ENCODE results near the gene KANSL1. TPM values are rescaled to one million over a fixed set of nuclear protein-coding genes. Genes with fewer than 3 reads are reported as not detected.
A peak's percentile ranks its signal among the peaks of the same experiment; 100 is the strongest.

The KANSL1 gene
- total RNA-seq, 1 donor from 2014 or later = 122 TPM

- intact Hi-C loops (cut with DNase I) = no loop called here
- Histone ChIP-seq H3K36me3 (no peaks in the 10 kb centered on the region), H3K9me3 (no peaks in the 10 kb centered on the region), H3K27me3 (no peaks in the 10 kb centered on the region), H3K4me1 (peaks cover 1% of the 10 kb centered on the region), H3K4me3 (no peak overlapping the region), H3K27ac (no peak overlapping the region)
- DNase-seq (ENCODE audit: extremely low spot score in 2 of 2) = no peak
- no peak for TF ChIP-seq POLR2A (IDR thresholded peaks at IDR 0.05)
- no peak for TF ChIP-seq POLR2AphosphoS5 (IDR thresholded peaks at IDR 0.05; ENCODE audit: insufficient read depth in 1 of 2, low read depth in 1 of 2)
These were observed 120.2 kb downstream of the KANSL1 start for GRCh38 chr17:46072998-46073397.

DNA sequence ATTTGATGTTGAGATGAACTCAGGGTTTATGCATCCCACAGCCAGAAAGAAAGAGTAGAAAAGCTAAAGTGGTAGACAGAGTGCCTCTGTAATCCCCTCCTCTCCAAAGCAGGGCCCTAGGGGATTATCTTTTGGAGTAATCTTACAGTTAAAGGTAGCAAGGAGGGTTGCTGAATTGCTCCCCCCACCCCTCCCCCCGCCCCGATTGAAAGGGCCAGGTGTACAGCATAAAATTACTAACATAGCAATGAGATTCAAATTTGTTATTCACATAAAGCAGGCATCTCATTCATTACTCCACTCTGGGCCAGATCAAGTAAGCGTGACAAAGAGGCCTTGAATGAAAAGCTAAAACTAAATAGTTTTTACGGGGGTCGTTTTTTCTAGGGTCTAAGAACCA is 121.4 kb downstream of the KANSL1 start:
- no peak for DNase-seq (ENCODE audit: extremely low spot score in 2 of 2)
- no peak for TF ChIP-seq CTCF (IDR thresholded peaks at IDR 0.05)
- TF ChIP-seq POLR2AphosphoS5 (IDR thresholded peaks at IDR 0.05; ENCODE audit: insufficient read depth in 1 of 2, low read depth in 1 of 2) = no peak
- TF ChIP-seq POLR2A (IDR thresholded peaks at IDR 0.05) = no peak
- Histone ChIP-seq H3K4me3 (no peak overlapping the region), H3K27me3 (no peaks in the 10 kb centered on the region), H3K4me1 (no peaks in the 10 kb centered on the region), H3K36me3 (peaks cover 0 to 7% of the 10 kb centered on the region in 2 donors), H3K27ac (no peak overlapping the region), H3K9me3 (no peaks in the 10 kb centered on the region)
- intact Hi-C loops (cut with DNase I) = no loop called here

DNA sequence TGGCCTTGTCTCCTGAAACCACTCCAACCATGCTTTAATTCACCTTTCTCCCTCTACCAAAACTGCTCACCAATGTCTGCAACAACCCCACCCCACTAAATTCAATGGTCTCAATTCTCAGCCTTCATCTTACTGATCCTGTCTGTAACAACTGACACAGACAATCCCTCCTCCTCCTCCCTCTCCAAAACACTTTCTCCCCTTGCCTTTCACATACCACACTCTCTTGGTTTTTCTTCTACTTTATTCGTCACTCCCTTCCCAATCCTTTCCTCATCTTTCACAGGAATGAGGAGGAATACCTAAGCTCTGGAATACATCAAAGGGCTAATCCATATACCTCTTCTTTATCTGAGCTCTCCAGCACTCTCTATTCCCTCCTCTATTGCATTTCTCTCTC is 128.8 kb downstream of the KANSL1 start:
- H3K9me3 ChIP-seq = no peaks in the 10 kb centered on the region
- H3K4me3 ChIP-seq = no peak overlapping the region
- peaks cover 6% of the 10 kb centered on the region for H3K4me1 ChIP-seq
- peaks cover 0 to 37% of the 10 kb centered on the region in 2 donors for H3K36me3 ChIP-seq
- intact Hi-C loops (cut with DNase I) = loop anchor here (5.0 kb wide), 1 partner anchor 1157 kb away; no protein-coding TSS in a partner anchor
- no peaks in the 10 kb centered on the region for H3K27me3 ChIP-seq
- no peak overlapping the region for H3K27ac ChIP-seq
- DNase-seq (ENCODE audit: extremely low spot score in 2 of 2) = no peak
- TF ChIP-seq POLR2AphosphoS5 (IDR thresholded peaks at IDR 0.05; ENCODE audit: insufficient read depth in 1 of 2, low read depth in 1 of 2) = no peak
- TF ChIP-seq CTCF (IDR thresholded peaks at IDR 0.05) = no peak
- TF ChIP-seq POLR2A (IDR thresholded peaks at IDR 0.05) = no peak

GRCh38 chr17:46063241-46063640 is 130.0 kb downstream of the KANSL1 start:
- no peak for DNase-seq (ENCODE audit: extremely low spot score in 2 of 2)
- peaks cover 0 to 43% of the 10 kb centered on the region in 2 donors for H3K36me3 ChIP-seq

GRCh38 chr17:46061435-46061834 is 131.8 kb downstream of the KANSL1 start:
- no peaks in the 10 kb centered on the region for H3K9me3 ChIP-seq
- no peak for DNase-seq (ENCODE audit: extremely low spot score in 2 of 2)
- TF ChIP-seq CTCF (IDR thresholded peaks at IDR 0.05) = peak in 1 of 3 experiments; percentile 29
- no peak for TF ChIP-seq POLR2AphosphoS5 (IDR thresholded peaks at IDR 0.05; ENCODE audit: insufficient read depth in 1 of 2, low read depth in 1 of 2)
- TF ChIP-seq POLR2A (IDR thresholded peaks at IDR 0.05) = no peak
- intact Hi-C loops (cut with DNase I) = loop anchor here (5.0 kb wide), 1 partner anchor 1154 kb away; no protein-coding TSS in a partner anchor
- no peaks in the 10 kb centered on the region for H3K27me3 ChIP-seq
- no peak overlapping the region for H3K27ac ChIP-seq
- H3K36me3 ChIP-seq = peaks cover 0 to 32% of the 10 kb centered on the region in 2 donors
- peaks cover 15% of the 10 kb centered on the region for H3K4me1 ChIP-seq
- no peak overlapping the region for H3K4me3 ChIP-seq

More at GRCh38 chr17:46063241-46063640, 130.0 kb downstream of the KANSL1 start:
- H3K4me3 ChIP-seq = no peak overlapping the region
- peak in 1 of 2 donors; percentile 22 for TF ChIP-seq POLR2AphosphoS5 (IDR thresholded peaks at IDR 0.05; ENCODE audit: insufficient read depth in 1 of 2, low read depth in 1 of 2)
- TF ChIP-seq CTCF (IDR thresholded peaks at IDR 0.05) = no peak
- TF ChIP-seq POLR2A (IDR thresholded peaks at IDR 0.05) = no peak
- intact Hi-C loops (cut with DNase I) = loop anchor here (5.0 kb wide), 1 partner anchor 1156 kb away; no protein-coding TSS in a partner anchor
- no peak overlapping the region for H3K27ac ChIP-seq
- no peaks in the 10 kb centered on the region for H3K27me3 ChIP-seq
- peaks cover 6% of the 10 kb centered on the region for H3K4me1 ChIP-seq
- no peaks in the 10 kb centered on the region for H3K9me3 ChIP-seq

All from vagina (tissue), 2 donors.